GM19240 (cell line): ENCODE data around the gene DOCK2.
"Not testable (repeated sequence)": the region's sequence is repeated elsewhere in the genome, so short reads cannot be mapped to it uniquely, and the experiment has no call there.

Experiments
- DNase-seq: peaks from one replicate; pipeline ENCODE4 v3.0.0; 2011; ENCODE audit warnings: low spot score; ENCODE audit not compliant: insufficient read length

DOCK2 gene

DNA sequence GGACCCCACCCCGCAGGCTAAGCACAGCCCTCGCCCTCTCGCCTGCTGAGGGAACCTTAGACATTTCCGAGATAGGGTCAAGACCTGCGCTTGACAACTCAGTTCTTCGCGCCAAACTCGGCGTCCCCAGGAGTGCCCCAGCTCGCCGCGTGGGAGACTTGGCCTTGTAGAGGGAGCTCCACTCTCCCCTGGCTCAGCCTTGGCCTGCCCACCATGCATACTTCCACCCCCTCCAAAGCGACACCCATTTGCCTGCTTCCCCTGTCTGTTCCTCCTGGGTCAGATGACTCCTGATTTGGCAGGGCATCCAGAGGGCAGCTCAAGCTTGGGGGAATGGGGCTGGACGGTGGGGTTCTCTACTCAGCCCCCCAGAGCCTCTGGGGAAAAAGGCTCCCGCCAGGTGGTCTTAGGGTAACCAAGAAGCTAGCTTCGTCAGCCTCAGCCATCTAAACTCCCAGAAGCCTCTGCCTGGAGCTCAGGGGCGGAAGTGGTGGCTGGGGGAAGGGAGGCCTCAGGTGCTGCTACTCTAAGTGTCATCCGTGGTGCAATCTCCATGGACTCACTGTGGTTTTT, 560 bp downstream of the DOCK2 start:
- DNase-seq: peak; percentile 50

DNA sequence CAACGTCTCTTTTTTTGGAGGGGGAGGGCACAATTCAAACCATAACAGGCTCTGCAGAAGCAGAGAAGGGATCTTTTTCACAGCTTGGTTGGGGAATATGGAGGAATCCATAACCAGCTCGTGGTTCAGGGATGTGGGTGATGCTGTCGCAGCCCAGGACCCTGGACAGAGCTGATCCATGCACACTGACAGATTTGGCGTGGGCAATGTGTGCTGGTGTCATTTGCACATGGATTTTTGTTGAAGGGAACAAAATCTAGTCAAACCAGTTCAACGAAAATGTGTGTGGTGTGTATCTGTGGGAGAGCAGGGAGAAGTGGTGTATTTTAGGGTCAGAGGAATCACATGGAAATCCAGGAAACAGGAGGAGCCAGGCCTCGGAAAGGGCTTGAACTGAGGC, 4.2 kb downstream of the DOCK2 start:
- DNase-seq: no peak

DNA sequence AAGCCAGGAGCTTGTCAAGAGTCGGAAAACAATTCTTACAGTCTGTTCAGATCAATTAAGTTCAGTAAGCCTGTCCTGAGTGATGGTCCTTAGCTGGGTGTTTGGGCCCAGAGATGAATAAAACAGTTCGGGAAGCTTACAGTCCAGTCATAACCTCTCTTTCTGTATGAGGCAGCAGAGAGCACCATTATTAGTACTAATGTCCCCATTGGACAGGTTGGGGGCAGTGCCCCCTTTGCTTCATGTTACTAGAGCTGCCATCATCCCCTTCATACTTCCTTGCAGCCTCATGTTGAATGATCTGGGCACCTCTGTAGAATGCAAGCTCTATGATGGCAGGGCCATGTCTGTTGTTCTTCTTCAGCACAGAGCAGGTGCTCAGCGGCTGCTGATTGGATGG, 9.8 kb downstream of the DOCK2 start:
- DNase-seq: no peak

DNA sequence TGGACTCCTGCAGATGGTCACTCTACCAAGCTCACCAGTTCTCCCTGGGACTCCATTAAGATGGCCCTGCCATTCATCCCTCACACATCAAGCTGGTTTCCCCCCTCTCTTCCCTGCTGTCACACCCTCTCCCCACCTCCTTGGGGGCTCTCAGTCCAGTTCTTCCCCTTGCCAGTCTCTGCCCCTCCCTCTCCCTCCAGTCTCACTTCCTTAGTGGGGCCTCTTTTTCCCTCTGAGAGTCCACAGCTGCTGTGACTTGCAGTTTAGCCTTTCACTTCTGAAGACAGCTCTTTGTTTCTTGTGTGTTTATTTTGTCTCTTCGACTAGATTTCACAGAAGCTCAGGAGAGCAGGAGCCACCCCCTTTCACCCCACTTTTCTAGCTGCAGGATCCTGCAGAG, 10.5 kb downstream of the DOCK2 start:
- DNase-seq: no peak

DNA sequence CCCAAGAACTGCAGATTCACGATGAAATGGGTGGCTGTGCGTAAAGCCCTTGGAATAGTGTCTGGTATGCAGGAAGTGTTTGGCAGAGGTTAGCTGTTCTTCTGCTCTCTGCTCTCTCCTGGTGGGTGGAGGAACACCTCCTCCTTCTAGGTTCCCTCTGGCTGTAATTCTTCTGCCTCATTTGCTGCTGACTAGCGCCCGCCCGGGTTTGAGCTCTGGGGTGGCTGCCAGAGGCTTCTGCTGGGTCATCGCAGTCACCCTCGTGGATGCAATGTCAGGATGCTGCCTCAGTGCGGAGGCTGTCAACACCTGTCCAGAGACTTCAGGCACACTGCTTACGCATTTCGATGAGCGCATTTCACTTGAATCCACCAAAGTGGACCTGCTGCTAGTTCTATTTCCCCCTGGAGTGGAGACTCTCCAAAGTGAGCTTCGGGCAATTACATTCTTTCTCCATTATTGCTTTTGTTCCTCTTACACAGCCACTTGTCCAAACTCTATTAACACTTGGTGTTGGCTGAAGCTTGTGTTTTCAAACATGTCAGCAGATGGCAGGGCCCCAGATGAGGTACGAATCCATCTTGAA, 11.7 kb downstream of the DOCK2 start:
- no peak for DNase-seq

DNA sequence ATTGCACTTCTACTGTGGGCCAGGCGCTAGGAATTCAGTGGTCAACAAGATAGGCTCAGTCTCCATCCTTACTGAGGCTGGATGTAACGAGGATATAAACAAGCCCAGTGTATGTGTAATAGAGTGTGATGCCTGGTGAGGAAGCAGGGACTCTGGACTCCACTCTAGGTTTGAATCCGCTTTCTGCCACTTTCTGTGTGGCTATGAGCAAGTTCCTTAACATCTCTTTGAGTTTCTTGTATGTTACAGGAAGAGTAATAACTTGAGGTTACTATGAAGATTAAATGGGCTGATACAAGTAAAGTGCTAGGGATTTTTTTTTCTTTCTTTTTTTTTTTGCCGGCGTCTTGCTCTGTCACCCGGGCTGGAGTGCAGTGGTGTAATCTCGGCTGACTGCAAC, 12.4 kb downstream of the DOCK2 start:
- DNase-seq: no peak

DNA sequence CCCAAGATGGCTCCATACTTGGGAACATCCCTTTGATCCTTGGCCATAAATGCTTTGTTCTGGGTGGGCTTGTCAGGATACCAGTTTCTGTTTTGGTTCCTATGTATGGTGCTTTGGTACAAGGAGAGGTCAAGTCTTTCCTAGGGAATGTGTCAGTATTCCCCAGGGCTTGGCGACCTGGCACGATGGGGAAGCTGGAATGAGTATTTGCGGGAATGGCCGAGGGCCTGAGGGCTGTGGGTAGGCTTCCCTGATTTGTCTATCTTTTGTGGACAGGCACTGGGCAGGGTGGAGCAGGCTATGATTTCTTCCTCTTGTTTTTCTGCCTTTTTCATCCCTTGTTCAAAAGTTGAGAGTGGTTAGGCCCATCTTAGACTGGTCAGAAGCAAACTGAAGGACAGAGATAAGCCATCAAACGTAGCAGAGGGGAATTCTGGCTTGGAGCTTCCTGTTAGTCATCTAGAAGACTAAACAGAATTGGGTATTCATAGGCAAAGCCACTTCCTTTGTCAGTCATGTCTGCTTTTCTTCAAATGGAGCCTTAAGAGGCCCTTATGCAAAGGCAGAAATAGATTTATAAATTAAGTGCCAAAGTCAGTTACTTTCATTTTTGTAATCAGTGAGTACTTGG, 13.7 kb downstream of the DOCK2 start:
- no peak for DNase-seq

DNA sequence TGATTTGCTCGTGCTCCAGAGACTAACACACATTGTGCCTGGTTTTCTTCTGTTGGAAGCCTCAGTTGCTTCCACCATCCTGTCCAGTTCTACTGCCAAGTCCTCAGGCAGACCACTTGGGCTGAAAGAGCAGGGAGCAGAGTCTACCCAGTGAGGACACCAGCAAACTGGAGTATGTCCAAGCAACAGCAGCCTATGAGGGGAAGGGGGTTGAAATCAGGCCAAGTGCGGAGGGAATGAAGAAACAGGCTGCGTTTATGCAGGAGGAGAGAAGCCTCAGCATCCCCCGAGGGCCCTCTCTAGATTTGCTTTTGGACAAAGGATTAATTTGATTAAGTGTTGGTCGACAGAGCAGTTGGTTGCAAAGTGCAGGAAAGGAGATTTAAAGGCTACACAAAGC, 14.5 kb downstream of the DOCK2 start:
- no peak for DNase-seq

DNA sequence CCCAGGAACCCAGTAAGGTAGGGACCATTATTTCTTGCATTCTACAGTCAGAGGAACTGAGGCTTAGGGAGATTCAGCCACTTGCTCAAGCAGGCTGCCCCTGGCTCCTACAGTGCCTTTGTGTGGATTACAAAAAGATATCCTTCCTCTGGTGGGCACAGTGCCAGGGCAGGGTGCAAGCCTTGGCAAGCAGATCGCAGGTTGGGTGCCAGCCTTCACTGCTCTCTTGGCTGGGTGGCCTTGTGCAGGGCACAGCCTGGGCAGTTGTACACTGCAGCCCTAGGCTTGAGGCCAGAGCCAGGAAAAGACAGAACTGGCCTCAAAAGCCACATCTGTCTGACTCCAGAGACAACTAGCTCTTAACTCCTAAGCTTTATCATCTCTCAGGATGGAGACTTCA, 15.0 kb downstream of the DOCK2 start:
- no peak for DNase-seq

DNA sequence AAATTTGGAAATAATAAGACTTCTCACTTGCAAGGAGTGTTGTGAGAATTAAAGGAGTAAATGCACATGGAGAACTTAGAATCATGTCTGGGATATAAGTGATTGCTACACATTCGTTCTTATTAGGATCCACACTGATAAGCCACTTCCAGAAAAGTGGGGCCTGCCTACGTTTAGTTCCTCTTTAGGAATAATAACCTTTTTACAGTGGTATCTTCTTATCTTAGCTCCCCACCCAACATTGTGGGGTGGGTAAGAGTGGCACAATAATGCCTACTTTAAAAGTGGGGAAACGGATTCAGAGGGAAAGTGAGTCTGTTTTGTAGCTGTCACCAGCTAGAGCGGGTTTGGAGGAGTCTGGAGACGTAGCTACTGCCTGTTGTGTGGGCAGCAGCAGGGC, 16.0 kb downstream of the DOCK2 start:
- no peak for DNase-seq

DNA sequence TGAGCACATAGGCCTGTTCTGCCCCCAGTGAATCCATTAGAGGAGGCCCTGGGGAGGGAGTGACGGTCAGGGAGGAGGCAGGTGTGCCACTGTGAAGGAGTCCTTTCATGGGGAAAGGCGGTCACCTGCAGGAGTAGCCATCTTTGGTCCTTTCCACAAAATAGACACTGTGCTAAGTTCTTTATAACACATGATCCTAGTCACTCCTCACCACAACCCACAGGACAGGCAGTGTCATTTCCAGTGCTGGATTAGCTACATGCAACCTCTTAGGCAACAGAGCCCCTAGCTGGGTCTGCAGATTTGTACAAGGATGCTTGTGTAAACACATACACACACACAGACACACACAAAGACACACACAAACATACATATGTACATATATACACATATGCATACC, 18.3 kb downstream of the DOCK2 start:
- no peak for DNase-seq

DNA sequence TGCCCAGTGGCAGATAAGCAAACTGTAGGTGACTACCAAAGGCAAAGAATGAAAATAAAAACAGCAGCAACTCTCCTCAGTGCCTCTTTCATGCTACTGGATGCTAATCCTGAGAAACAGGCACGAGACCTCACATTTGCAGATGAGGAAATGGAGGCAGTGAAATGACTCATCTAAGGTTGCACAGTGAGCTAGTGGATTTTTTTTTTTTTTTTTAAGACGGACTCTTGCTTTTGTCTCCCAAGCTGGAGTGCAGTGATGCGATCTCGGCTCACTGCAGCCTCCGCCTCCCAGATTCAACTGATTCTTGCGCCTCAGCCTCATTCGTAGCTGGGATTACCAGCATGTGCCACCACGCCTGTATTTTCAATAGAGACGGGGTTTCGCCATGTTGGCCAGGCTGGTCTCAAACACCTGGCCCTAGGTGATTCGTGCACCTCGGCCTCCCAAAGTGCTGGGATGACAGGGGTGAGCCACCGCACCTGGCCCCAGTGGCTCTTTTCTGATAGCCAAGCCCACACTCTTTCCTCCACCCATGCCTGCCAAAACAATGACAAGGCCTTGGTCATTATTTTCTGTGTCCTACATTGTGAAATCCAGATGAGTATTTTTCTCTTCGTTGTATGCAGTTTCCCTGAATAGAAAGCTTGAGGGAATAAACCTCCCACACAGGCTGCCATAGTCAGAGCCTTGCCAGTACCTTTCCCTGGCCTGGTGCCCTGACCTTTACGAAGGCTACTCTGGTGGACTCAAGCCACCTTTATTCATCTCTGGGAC, 19.2 kb downstream of the DOCK2 start:
- DNase-seq: peak; percentile 41

DNA sequence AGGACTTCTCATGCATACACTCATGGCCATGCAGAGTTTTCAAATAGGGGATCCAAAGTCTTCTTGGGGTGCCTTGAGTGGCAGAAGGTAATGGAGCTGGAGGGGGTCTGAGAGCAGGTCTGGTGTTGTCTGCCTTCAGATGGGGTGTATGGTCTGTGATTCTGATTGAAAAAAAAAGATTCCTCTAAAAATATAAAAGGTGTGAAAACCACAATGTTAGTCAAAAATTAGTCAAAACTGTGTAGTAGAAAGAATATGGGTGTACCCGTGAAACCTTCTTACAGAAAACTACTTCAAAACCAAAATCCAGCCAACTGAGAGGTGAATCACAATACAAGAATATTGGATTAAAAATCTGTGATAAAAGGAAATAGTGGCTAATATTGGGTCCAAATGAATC, 20.1 kb downstream of the DOCK2 start:
- DNase-seq: peak; percentile 21

DNA sequence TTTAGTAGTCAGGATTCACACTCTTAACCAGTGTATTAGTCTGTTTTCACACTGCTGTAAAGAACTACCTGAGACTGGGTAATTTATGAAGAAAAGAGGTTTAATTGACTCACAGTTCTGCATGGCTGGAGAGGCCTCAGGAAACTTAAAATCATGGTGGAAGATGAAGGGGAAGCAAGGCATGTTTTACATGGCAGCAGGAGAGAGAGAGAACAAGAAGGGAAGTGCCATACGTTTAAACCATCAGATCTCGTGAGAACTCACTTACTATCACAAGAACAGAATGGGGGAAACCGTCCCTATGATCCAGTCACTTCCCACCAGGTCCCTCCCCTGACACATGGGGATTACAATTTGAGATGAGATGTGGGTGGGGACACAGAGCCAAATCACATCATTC, 25.4 kb downstream of the DOCK2 start:
- DNase-seq: not testable (repeated sequence)

DNA sequence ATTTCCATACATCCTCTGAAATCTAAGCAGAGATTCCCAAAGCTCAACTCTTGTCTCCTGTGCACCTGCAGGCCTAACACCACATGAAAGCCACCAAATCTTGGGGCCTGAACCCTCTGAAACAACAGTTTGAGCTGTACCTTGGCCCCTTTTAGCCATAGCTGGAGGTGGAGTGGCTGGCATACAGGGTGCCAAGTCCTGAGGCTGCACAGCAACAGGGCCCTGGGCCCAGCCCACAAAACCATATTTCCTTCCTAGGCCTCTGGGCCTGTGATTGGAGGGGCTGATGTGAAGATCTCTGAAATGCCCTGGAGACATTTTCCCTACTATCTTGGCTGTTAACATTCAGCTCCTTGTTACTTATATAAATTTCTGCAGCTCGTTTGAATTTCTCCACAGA, 26.5 kb downstream of the DOCK2 start:
- no peak for DNase-seq

DNA sequence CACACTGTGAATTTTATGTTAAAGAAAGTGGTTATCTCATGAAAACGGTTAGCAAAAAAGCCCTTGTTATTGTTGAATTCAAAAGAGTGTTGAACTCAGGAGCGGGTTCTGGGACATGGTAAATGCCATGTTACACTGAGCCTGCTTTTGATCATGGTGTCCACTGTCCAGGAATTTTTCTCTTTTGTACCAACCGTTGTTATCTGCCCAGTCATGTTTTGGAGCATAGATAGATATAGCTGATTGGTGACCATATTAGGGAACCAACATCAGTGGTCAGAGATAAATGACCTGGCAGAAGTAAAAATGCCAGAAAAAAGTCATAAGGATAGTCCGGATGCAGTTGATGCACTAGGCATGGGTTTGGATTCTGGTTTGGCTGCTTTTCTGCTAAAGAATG, 29.3 kb downstream of the DOCK2 start:
- no peak for DNase-seq

DNA sequence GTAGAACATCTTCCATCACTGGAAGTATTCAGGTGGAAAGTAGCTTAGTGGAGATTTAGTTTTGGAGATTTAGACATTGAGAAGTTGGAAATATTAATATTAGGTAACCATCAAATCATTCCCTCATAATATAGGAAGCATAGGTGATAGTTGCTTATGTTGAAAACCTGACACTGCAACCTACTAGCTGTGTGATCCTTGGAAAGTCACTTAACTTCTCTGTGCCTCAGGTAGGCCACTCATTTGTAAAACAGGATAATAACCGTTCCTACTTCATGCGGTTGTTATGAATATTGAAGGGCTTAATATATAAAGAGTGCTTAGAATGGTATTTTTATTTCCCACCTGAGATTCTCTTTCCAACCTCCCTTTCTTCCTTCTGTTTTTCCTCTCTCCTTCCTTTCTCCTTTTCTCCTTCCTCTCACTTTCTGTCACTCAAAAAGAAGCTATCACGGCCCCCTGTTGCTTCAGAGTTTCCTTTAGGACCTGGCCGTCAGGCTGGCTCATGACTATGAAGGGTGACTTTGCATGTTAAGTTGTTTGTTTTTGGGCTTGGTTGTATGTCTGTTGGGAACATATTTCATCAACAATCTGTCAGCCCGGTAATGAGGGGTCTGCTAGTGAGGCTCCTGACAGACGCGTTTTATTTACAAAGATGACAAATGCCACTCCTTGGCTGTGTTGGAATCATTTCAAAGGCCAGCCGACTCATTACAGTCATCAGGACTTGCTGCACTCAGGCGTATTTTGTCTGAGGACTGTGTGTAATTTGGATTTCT, 31.0 kb downstream of the DOCK2 start:
- DNase-seq: no peak

DNA sequence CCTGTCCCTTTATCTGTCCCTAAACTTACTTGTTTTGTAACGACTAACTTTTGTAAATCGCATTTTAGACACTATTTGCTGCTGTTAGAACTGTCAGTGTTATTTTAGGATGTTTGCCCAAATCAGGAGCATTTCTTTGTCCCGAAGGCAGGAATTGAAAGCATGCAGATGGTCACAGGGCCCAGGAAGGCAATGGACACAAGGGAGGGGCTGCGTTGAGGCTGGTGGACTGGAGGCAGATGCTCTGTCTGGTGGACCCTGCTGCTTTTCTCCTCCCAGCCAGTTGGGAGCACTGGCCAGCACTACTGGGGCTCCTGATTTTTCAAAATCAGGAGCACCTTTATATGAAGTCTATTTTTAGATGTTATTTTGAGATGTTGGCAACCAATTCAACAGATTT, 31.7 kb downstream of the DOCK2 start:
- no peak for DNase-seq

DNA sequence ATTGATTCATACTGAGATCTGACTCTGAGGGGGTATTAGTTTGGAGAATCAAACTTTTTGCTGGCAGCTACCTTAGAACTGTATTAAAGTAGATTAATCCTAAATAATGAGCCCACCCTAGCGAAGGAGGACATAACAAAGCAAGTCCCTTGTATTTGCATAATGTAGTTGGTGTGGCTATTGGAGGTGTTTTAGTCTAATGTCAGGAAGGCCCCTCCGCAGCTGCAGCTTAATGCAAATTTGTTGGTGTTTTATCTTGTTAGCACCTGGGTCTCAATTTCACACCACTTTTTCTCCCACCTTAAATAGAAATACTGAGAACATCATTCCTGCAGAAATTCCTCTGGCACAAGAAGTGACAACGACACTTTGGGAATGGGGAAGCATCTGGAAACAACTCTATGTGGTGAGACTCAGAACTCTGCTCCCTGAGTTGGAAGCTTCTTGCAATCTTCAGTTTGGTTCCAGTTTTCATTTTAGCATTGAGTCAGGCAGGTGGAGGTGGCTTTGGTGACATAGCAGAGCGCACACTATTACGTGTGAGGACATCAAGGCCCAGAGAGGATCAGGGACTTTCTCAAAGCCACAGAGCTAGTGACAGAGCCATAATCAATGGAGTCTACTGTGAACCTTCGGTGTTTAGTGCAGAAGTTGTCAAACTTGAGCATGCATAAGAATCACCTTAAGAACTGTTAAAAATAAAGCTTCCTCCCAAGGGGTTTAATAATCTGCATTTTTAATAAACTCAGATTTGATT, 33.9 kb downstream of the DOCK2 start:
- DNase-seq: peak; percentile 60

DNA sequence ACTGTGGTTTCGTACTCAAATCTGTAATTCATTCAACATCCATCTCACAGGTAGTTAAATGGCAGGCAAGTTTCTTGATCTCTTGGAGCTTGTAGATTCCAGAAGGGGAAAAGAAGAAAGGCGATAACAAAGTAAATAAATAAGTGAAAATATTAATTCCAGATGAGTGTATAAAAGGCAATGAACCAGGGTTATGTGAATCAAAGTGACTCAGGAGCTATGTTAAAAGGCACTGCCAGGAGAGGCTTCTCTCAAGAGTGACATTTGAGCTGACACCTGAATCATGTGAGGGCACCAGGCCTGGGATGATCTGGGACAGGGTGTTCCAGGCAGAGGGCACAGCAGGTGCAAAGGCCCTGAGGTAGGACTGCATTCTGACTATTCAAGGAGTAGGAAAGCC, 45.0 kb downstream of the DOCK2 start:
- DNase-seq: no peak

DNA sequence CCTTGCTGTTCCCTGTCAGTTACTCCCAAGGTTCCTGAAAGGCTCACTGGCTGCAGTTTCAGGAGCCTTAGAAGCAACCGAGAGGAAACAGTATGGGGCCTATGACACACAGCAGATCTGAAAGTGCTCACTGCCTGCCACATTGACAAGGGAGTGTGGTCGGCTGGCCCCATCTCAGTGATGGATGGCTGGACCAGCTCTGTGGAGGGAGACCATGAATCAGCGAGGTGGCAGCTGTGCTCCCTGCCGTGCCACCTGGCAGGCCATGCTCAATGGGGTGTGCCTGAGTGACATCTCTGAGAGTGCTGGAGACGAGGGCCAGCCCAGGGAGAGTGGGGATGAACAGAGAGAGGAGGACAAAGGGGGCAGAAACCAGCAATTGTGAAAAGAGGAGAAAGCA, 49.1 kb downstream of the DOCK2 start:
- DNase-seq: no peak
